Measurements from ENCODE around the gene OR6A2.

The OR6A2 gene

DNA sequence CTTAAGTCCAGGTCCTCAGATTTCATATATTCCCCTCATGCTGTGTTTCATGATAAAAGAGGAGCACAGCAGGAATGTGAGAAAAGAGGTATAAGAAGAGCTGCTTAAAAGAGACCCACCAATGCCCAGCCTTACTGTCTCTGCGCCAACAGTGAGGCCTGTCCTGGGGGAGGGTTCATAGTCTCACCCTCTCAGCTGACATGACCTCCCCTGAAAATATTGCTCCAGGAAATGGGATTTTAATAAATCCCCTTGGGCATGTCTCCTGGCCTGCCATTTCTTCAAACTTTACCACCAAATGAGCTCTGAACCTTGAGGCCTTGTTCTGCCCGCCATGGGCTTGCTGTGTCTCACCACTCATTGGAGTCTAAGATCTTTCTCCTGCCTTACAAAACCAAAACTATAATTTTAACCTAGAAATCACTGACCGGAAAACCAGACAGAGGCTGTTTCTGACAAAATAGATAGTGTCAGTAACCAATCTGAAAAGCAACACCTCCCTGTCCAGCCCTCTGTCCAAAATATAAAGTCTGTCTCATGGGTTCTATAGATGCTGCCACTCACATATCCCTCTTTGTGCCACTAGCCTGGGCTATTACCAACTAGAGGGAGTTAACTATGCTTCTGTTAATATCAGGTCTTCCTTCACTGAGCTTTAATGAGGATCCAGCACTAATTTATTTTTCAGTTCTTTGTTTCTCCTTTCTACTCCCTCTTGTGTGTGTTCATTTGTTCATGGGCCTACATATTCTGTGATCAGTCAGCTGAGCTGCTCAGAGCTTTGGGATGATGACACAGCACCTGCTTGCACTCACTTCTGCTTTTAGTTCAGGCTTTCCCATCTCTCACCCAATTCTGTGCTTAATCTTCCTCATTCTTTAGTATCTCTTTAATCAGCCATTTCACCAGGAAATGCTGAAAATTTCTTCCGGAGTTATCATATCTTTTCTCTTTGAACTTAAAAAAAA is 27.3 kb downstream of the OR6A2 start, which contains the start of gene OR2AG2:
OR2AG2 (minus strand) TSS at position 51 of the 968 bp plus-strand sequence. CDS start 3,019 bp downstream, outside the sequence.
- Histone ChIP-seq H3K4me1 (ENCODE audit: control insufficient read depth in 2 of 2, insufficient read depth in 2 of 2, low read length in 2 of 2) (no peaks in the 10 kb centered on the region), H3K4me3 (ENCODE audit: low read length in 2 of 2) (no peak within 1 kb of the TSS)

DNA sequence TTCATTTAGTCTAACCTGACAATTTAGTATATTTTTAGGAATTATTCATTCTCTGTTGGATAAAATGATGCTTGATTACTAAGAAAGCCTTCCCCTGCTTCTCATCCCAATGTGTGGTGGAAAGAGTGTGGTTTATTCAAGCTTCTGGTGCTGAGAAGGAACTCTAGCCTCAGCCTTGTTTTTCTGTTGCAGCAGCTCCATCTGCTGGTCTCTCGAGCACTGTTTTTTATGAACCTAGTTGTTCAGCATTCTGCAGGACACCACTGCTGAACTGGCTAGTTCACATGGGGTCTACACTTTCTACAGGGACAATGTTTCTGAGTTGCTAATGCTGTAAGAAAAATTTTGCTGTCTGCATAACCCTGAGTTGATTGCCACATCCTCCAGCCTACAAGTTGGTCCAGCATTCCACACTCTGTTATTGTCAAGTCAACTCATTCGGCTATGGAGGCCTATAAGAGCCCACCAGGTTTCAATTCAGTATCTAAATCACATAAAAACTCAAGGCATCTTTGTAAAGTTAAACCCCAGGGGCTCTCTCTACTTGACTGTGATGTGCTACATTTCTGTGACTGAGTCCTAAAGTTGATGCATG is 42.0 kb downstream of the OR6A2 start:
- H3K4me3 ChIP-seq (ENCODE audit: low read length in 2 of 2), result no peak overlapping the region
- H3K9ac ChIP-seq (ENCODE audit: low read depth in 1 of 2, low read length in 2 of 2), result no peak overlapping the region
- H3K27ac ChIP-seq (ENCODE audit: low read depth in 2 of 2, low read length in 2 of 2), result no peak overlapping the region
- no peaks in the 10 kb centered on the region for H3K9me3 ChIP-seq (ENCODE audit: control insufficient read depth in 2 of 2, low read length in 2 of 2)
- no peaks in the 10 kb centered on the region for H3K27me3 ChIP-seq (ENCODE audit: control insufficient read depth in 2 of 2, insufficient read depth in 2 of 2, low read length in 2 of 2)
- H3K36me3 ChIP-seq (ENCODE audit: control insufficient read depth in 2 of 2, insufficient read depth in 2 of 2, low read length in 2 of 2), result no peaks in the 10 kb centered on the region
- no peaks in the 10 kb centered on the region for H3K4me1 ChIP-seq (ENCODE audit: control insufficient read depth in 2 of 2, insufficient read depth in 2 of 2, low read length in 2 of 2)

More for the DNA sequence above, 27.3 kb downstream of the OR6A2 start, which contains the start of gene OR2AG2:
- no peaks in the 10 kb centered on the region for H3K9me3 ChIP-seq (ENCODE audit: control insufficient read depth in 2 of 2, low read length in 2 of 2)
- H3K9ac ChIP-seq (ENCODE audit: low read depth in 1 of 2, low read length in 2 of 2), result no peak within 1 kb of the TSS
- H3K27ac ChIP-seq (ENCODE audit: low read depth in 2 of 2, low read length in 2 of 2), result no peak within 1 kb of the TSS
- H3K36me3 ChIP-seq (ENCODE audit: control insufficient read depth in 2 of 2, insufficient read depth in 2 of 2, low read length in 2 of 2), result no peaks in the 10 kb centered on the region
- H3K27me3 ChIP-seq (ENCODE audit: control insufficient read depth in 2 of 2, insufficient read depth in 2 of 2, low read length in 2 of 2), result no peaks in the 10 kb centered on the region

DNA sequence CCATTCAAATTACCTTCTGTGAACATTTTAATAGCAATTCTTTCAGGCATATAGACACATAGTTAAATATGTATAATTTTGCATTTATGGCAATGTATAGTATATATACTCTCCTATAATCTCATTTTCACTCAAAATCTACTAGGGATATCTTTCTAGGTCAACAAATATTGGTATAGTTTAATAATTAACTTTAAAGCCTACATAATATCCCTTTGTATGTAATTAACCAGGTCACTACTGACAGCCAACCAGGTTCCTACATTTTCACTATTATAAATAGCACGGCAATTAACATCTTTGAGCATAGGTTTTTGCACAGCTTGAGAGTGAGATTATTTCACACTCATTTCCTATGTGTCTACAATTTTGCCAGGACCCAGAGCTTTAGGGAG is 43.5 kb downstream of the OR6A2 start:
- Histone ChIP-seq H3K9ac (ENCODE audit: low read depth in 1 of 2, low read length in 2 of 2) (no peak overlapping the region), H3K4me1 (ENCODE audit: control insufficient read depth in 2 of 2, insufficient read depth in 2 of 2, low read length in 2 of 2) (no peaks in the 10 kb centered on the region), H3K4me3 (ENCODE audit: low read length in 2 of 2) (no peak overlapping the region), H3K27ac (ENCODE audit: low read depth in 2 of 2, low read length in 2 of 2) (no peak overlapping the region), H3K9me3 (ENCODE audit: control insufficient read depth in 2 of 2, low read length in 2 of 2) (no peaks in the 10 kb centered on the region), H3K36me3 (ENCODE audit: control insufficient read depth in 2 of 2, insufficient read depth in 2 of 2, low read length in 2 of 2) (no peaks in the 10 kb centered on the region), H3K27me3 (ENCODE audit: control insufficient read depth in 2 of 2, insufficient read depth in 2 of 2, low read length in 2 of 2) (no peaks in the 10 kb centered on the region)

DNA sequence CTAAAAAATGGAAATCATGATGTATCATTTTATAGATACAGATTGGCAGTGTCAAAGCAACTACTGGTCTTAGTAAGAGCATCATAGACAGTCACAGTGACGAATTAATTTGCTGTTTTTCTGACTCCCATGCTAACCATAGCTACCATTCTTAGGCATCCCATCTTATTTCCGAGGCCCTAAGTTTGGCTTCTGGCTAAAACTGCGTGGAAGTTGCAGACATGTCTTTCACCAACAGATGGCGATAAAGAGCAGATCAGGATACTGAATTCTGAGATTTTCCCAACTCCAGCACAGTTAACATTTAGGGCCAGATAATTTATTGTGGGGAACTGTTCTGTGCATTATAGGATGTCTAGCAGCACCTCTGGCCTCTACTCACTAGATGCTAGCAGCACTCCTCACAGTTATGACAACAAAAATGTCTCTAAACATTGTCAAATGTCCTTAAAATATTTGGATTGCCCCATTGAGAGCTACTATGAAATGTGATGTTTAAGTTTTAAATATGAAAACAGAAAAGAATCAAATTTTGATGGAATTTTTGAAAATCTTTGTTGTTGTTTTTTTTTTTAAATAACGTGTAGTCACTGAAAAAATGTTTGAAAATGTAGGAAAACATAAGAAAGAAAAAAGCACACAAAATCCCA is 44.1 kb downstream of the OR6A2 start:
- Histone ChIP-seq H3K9ac (ENCODE audit: low read depth in 1 of 2, low read length in 2 of 2) (no peak overlapping the region), H3K27ac (ENCODE audit: low read depth in 2 of 2, low read length in 2 of 2) (no peak overlapping the region), H3K9me3 (ENCODE audit: control insufficient read depth in 2 of 2, low read length in 2 of 2) (no peaks in the 10 kb centered on the region), H3K36me3 (ENCODE audit: control insufficient read depth in 2 of 2, insufficient read depth in 2 of 2, low read length in 2 of 2) (no peaks in the 10 kb centered on the region), H3K27me3 (ENCODE audit: control insufficient read depth in 2 of 2, insufficient read depth in 2 of 2, low read length in 2 of 2) (no peaks in the 10 kb centered on the region), H3K4me3 (ENCODE audit: low read length in 2 of 2) (no peak overlapping the region), H3K4me1 (ENCODE audit: control insufficient read depth in 2 of 2, insufficient read depth in 2 of 2, low read length in 2 of 2) (no peaks in the 10 kb centered on the region)

DNA sequence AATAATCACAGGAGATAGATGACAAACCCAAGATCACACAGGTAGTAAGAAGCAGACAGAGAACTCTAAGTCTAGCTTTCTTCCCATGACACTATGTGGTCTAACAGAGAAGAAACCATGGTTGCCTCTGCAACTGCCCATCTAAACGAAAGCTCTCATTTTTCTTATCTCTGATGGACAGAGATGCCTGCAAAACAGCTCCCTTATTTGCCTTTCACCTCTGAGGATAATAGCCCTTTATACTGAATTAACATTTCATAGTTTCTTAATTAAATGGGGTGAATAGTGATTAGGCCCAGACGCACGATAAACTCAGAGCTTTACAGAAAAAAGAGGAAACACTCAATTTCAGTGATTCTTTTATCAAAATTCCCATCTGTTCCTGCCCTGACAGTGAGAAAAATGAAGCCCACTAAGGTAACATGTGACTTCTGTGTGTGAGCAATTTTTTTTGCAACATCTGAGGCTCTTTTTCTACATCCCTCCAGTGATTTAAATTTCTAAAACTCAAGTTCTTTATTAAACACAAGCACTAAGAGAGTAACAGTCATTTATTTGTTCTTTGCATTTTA is 52.3 kb downstream of the OR6A2 start:
- Histone ChIP-seq H3K9ac (ENCODE audit: low read depth in 1 of 2, low read length in 2 of 2) (no peak overlapping the region), H3K27ac (ENCODE audit: low read depth in 2 of 2, low read length in 2 of 2) (peak overlapping the region; percentile 74 to 83), H3K27me3 (ENCODE audit: control insufficient read depth in 2 of 2, insufficient read depth in 2 of 2, low read length in 2 of 2) (no peaks in the 10 kb centered on the region), H3K4me1 (ENCODE audit: control insufficient read depth in 2 of 2, insufficient read depth in 2 of 2, low read length in 2 of 2) (peaks cover 0 to under 1% of the 10 kb centered on the region in 2 donors), H3K9me3 (ENCODE audit: control insufficient read depth in 2 of 2, low read length in 2 of 2) (no peaks in the 10 kb centered on the region), H3K4me3 (ENCODE audit: low read length in 2 of 2) (no peak overlapping the region), H3K36me3 (ENCODE audit: control insufficient read depth in 2 of 2, insufficient read depth in 2 of 2, low read length in 2 of 2) (no peaks in the 10 kb centered on the region)

DNA sequence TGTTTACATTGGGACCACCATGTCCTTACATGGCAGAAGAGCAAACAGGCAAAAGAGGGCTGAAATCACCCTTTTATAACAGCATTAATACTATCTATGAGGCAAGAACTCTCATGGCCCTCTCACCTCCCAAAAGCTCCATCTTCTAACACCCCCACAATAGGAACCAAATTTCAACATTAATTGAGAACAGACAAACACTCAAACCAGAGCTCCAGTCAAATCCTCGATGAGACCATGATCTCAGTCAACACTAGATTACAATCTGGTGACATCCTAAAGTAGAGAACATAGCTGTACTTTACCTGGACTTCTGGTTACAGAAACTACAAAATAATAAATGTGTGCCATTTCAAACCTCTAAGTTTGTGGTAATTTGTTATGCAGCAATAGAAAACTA is 52.9 kb downstream of the OR6A2 start:
- H3K4me3 ChIP-seq (ENCODE audit: low read length in 2 of 2), result peak overlapping the region; percentile 19 to 73

DNA sequence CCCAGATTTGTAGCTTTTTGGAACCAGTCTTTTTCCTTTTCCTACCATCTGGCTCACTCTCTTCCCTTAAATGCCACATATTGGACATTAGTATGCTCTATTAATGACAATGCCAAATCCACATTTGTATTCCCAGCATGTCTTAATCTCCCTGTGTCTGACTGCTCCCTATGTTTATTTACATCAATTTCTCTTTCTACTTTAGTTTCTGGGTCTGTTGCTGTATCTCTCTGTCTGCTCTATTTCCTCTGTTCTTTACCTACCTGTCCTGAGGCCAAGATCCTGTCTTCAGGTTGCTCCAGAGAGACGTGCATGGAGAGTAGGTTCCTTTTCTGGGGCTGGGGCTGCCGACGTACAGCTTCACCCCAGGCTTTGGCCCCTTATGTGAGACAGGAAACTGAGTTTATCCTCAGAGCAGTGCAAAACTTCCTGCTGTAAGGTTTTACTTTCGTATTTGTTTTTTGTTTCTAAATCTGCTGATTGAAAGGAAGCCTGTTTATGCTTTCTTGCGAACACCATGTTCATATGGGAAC is 53.3 kb downstream of the OR6A2 start:
- Histone ChIP-seq H3K9ac (ENCODE audit: low read depth in 1 of 2, low read length in 2 of 2) (peak overlapping the region; percentile 58), H3K9me3 (ENCODE audit: control insufficient read depth in 2 of 2, low read length in 2 of 2) (no peaks in the 10 kb centered on the region), H3K4me3 (ENCODE audit: low read length in 2 of 2) (peak overlapping the region; percentile 53 to 73), H3K27ac (ENCODE audit: low read depth in 2 of 2, low read length in 2 of 2) (peak overlapping the region; percentile 74 to 83), H3K4me1 (ENCODE audit: control insufficient read depth in 2 of 2, insufficient read depth in 2 of 2, low read length in 2 of 2) (peaks cover 0 to 2% of the 10 kb centered on the region in 2 donors), H3K36me3 (ENCODE audit: control insufficient read depth in 2 of 2, insufficient read depth in 2 of 2, low read length in 2 of 2) (no peaks in the 10 kb centered on the region), H3K27me3 (ENCODE audit: control insufficient read depth in 2 of 2, insufficient read depth in 2 of 2, low read length in 2 of 2) (no peaks in the 10 kb centered on the region)

More for the DNA sequence above, 52.9 kb downstream of the OR6A2 start:
- Histone ChIP-seq H3K9me3 (ENCODE audit: control insufficient read depth in 2 of 2, low read length in 2 of 2) (no peaks in the 10 kb centered on the region), H3K27ac (ENCODE audit: low read depth in 2 of 2, low read length in 2 of 2) (peak overlapping the region; percentile 74 to 83), H3K9ac (ENCODE audit: low read depth in 1 of 2, low read length in 2 of 2) (peak overlapping the region; percentile 52 to 58), H3K27me3 (ENCODE audit: control insufficient read depth in 2 of 2, insufficient read depth in 2 of 2, low read length in 2 of 2) (no peaks in the 10 kb centered on the region), H3K4me1 (ENCODE audit: control insufficient read depth in 2 of 2, insufficient read depth in 2 of 2, low read length in 2 of 2) (peaks cover 0 to 2% of the 10 kb centered on the region in 2 donors), H3K36me3 (ENCODE audit: control insufficient read depth in 2 of 2, insufficient read depth in 2 of 2, low read length in 2 of 2) (no peaks in the 10 kb centered on the region)

DNA sequence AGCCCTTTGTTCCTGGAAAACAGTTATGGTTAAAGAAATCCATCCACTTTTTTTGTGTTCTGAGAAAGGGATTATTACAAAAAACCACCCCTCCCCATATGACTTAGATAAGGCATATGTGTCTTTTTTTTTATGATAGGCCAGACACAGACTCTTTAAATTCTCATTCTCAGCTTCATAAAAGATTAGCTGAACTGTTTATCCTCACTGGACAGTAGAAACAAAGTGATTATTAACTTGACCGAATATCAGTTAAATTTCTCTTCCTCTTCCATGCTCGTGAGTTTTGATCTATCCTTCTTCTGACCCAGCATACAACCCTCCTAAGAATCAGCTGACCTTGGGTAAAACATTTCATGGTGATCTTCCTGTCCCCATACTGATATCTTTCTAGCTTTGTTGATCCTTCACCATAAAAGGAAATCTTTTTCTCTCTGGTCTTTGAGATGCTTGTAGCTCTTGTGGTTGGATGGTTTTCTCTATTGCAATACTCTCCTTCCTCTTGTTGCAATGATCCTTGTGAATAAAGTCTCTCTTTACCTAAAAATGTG is 53.9 kb downstream of the OR6A2 start:
- H3K9me3 ChIP-seq (ENCODE audit: control insufficient read depth in 2 of 2, low read length in 2 of 2), result no peaks in the 10 kb centered on the region
- H3K4me1 ChIP-seq (ENCODE audit: control insufficient read depth in 2 of 2, insufficient read depth in 2 of 2, low read length in 2 of 2), result peaks cover 0 to 2% of the 10 kb centered on the region in 2 donors
- H3K27ac ChIP-seq (ENCODE audit: low read depth in 2 of 2, low read length in 2 of 2), result peak overlapping the region; percentile 74 to 83
- no peaks in the 10 kb centered on the region for H3K27me3 ChIP-seq (ENCODE audit: control insufficient read depth in 2 of 2, insufficient read depth in 2 of 2, low read length in 2 of 2)
- peak overlapping the region; percentile 53 to 73 for H3K4me3 ChIP-seq (ENCODE audit: low read length in 2 of 2)
- H3K9ac ChIP-seq (ENCODE audit: low read depth in 1 of 2, low read length in 2 of 2), result peak overlapping the region; percentile 58
- no peaks in the 10 kb centered on the region for H3K36me3 ChIP-seq (ENCODE audit: control insufficient read depth in 2 of 2, insufficient read depth in 2 of 2, low read length in 2 of 2)

DNA sequence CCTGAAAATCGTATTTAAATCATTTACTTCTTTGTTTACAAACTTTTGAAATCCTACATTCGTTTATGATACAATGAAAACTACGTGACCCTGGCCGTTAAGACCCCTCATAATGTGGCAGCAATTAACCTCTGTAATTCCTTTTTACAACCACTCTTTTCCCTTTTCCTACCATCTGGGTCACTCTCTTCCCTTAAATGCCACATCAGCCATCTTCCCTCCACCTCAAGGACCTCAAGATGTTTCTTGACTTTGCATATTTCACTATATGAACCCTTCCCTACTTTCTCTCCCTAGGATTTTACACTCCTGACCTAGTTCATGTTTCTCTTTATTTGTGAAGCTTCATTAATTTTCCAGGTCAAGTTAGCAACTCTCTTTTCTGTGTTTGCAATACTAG is 54.5 kb downstream of the OR6A2 start:
- Histone ChIP-seq H3K36me3 (ENCODE audit: control insufficient read depth in 2 of 2, insufficient read depth in 2 of 2, low read length in 2 of 2) (no peaks in the 10 kb centered on the region), H3K27ac (ENCODE audit: low read depth in 2 of 2, low read length in 2 of 2) (peak overlapping the region; percentile 74 to 83), H3K27me3 (ENCODE audit: control insufficient read depth in 2 of 2, insufficient read depth in 2 of 2, low read length in 2 of 2) (no peaks in the 10 kb centered on the region), H3K9me3 (ENCODE audit: control insufficient read depth in 2 of 2, low read length in 2 of 2) (no peaks in the 10 kb centered on the region), H3K9ac (ENCODE audit: low read depth in 1 of 2, low read length in 2 of 2) (peak overlapping the region in 1 of 2 donors; percentile 20), H3K4me3 (ENCODE audit: low read length in 2 of 2) (peak overlapping the region in 1 of 2 donors; percentile 73), H3K4me1 (ENCODE audit: control insufficient read depth in 2 of 2, insufficient read depth in 2 of 2, low read length in 2 of 2) (peaks cover 0 to 2% of the 10 kb centered on the region in 2 donors)
